Right lobe of liver (tissue), 6 donors: ENCODE data around the gene RAPGEF3. TPM values are rescaled to one million over a fixed set of nuclear protein-coding genes. Genes with fewer than 3 reads are reported as not detected.

Source experiments
- ATAC-seq, 4 donors: fragments of 200-7000 bp; cut with Tn5 transposase; one replicate each; pipeline ENCODE4 v1.9.1; 2020; ENCODE audit warnings: mild to moderate bottlenecking in 4 of 4, moderate library complexity in 4 of 4
- DNase-seq, 3 donors: peaks; one replicate each; pipeline ENCODE4 v3.0.0-alpha.2; 2020
- H3K27ac ChIP-seq, 3 donors: fragments of 200-600 bp; one replicate each; pipeline ENCODE4 v1.8.0; 2022
- H3K27me3 ChIP-seq, 2 donors: fragments of 200-600 bp; one replicate each; pipeline ENCODE4 v1.8.0; 2022
- H3K36me3 ChIP-seq, 4 donors: fragments of 200-600 bp; sonication (generic) in 1 of 4; one replicate each; pipeline versions ENCODE4 v1.5.1 to v1.8.0; 2017 to 2022; ENCODE audit warnings: control low read depth in 1 of 4
- H3K4me1 ChIP-seq, 4 donors: fragments of 200-600 bp; sonication (generic) in 1 of 4; one replicate each; pipeline versions ENCODE4 v1.5.1 to v1.8.0; 2017 to 2022; ENCODE audit warnings: control low read depth in 1 of 4
- H3K4me3 ChIP-seq, 3 donors: fragments of 200-600 bp; one replicate each; pipeline ENCODE4 v1.8.0; 2022
- H3K9me3 ChIP-seq, 4 donors: fragments of 200-600 bp; sonication (generic) in 1 of 4; one replicate each; pipeline versions ENCODE4 v1.5.1 to v1.8.0; 2017 to 2022; ENCODE audit warnings: control low read depth in 1 of 4
- POLR2A ChIP-seq: fragments of 450-650 bp; IDR thresholded peaks from one replicate; pipeline ENCODE4 v1.6.1; 2017; ENCODE audit warnings: antibody characterized with exemption, mild to moderate bottlenecking
- WGBS: methylation state at CpG from one replicate; pipeline ENCODE4 v1.1.6; 2018; ENCODE audit warnings: low coverage, low lambda C conversion rate; ENCODE audit not compliant: insufficient coverage; ENCODE audit errors: missing lambda C conversion rate; 5-methylcytosine and 5-hydroxymethylcytosine counted together
- intact Hi-C, 2 donors: fragments of 100-400 bp; cut with DNase I; formaldehyde crosslinking; loops; one replicate each; pipeline versions ENCODE4 v1.11.2 to v1.14.1; 2022
- total RNA-seq, 6 experiments: library from RNA; depleted of rRNA in 2 of 6; stranded (reverse); fragments of >200 nt in 2 of 6; fragmentation: NEBNext Ultra II Directional in 3 of 6; extraction: Animal tissue kit (Norgen Biotek cat#: 25700) in 3 of 6; gene quantifications; one replicate each; pipeline versions ENCODE4 v1.1.0 to v1.2.4, GENCODE V29; 2016 to 2023
- TF ChIP-seq, protein P1 (sequence below), 4 donors: fragments of 200-600 bp in 3 of 4; fragments of 450-650 bp in 1 of 4; IDR thresholded peaks; one replicate each; pipeline versions ENCODE4 v1.5.1 to v1.8.0; 2016 to 2022; ENCODE audit warnings: antibody characterized with exemption in 4 of 4, mild to moderate bottlenecking in 2 of 4
- donor health status: DM: no; HTN: yes; CAD: no.
- donor health status: DM: no; HTN: no; CAD: no.
- donor health status: DM: no; HTN: no; CAD: no.
- donor health status: DM: no; HTN: yes; CAD: no.
- donor health status: DM: no; HTN: yes; CAD: no.

Gene RAPGEF3
- total RNA-seq, 6 experiments from 2014 or later = 0.81 to 4.6 (median 2.6) TPM

DNA sequence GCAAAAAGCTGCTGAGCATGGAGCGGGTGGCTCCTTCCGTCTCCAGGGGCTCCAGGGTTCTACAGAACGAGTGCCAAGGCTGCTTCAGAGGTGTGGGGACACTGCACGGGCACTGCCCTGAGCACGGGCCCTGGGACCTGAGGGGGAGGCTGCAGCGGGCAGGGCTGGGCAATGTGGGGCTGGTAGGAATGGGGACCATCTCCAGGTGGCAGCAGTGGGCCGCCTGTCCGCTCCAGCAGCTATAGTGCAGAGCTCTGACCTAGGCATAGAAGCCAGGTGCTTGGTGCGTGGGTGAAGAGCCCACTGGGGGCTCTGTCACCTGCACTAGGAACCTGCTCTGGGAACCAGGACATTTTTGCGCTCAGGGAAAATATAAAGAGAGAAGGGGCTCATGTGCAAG, 38.8 kb upstream of the RAPGEF3 start:
- H3K27me3 ChIP-seq = no peaks in the 10 kb centered on the region
- ATAC-seq (peak; percentile 77 to 80 (median 78)), DNase-seq (peak in 2 of 3 donors; percentile 63 to 64)
- WGBS = 52% methylated on average over 4 of the region's 10 CpGs
- no peak overlapping the region for H3K4me3 ChIP-seq
- peaks cover 0 to 6% (median 0%) of the 10 kb centered on the region in 4 donors for H3K4me1 ChIP-seq
- H3K9me3 ChIP-seq = no peaks in the 10 kb centered on the region
- H3K27ac ChIP-seq = no peak overlapping the region
- H3K36me3 ChIP-seq = peaks cover 0 to 6% (median 1%) of the 10 kb centered on the region in 4 donors
- intact Hi-C loops = loop anchor here (5.0 kb wide), 2 partner anchors 40 to 160 kb away; no protein-coding TSS in a partner anchor
- TF ChIP-seq, protein P1, sequence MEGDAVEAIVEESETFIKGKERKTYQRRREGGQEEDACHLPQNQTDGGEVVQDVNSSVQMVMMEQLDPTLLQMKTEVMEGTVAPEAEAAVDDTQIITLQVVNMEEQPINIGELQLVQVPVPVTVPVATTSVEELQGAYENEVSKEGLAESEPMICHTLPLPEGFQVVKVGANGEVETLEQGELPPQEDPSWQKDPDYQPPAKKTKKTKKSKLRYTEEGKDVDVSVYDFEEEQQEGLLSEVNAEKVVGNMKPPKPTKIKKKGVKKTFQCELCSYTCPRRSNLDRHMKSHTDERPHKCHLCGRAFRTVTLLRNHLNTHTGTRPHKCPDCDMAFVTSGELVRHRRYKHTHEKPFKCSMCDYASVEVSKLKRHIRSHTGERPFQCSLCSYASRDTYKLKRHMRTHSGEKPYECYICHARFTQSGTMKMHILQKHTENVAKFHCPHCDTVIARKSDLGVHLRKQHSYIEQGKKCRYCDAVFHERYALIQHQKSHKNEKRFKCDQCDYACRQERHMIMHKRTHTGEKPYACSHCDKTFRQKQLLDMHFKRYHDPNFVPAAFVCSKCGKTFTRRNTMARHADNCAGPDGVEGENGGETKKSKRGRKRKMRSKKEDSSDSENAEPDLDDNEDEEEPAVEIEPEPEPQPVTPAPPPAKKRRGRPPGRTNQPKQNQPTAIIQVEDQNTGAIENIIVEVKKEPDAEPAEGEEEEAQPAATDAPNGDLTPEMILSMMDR (IDR thresholded peaks at IDR 0.05) = peak; percentile 50 to 59 (median 52)
- TF ChIP-seq POLR2A = no peak

DNA sequence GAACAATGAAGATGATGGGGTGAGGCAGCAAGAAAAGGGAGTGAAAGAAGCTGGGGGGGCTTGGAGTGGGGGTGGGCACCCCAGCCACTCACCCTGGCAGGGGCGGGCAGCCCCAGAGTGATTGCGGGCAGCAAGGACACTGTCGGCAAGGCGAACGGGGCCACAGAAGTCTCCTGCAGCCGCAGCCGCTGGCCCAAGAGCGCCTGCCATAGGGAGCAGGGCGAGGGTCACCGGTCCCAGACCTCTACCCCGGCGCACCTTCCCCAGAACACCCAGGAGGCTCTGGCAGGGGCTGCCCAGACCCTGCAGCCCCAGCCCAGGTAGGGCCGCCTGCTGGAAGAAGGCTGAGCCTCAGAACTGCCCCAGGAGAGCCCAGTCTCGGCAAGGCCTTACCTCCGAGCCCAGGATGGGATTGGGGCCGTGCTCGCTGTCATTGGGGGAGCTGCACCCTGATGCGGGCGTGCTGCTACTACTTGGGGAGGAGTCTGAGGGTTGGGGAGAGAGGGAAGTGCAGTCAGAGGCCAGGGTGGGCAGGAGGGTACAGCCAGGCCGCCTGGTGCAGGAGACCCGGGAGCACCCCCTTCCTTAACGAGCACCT, 37.2 kb upstream of the RAPGEF3 start:
- ATAC-seq = no peak
- Histone ChIP-seq H3K27ac (no peak overlapping the region), H3K4me3 (no peak overlapping the region), H3K4me1 (no peaks in the 10 kb centered on the region), H3K27me3 (no peaks in the 10 kb centered on the region), H3K9me3 (no peaks in the 10 kb centered on the region), H3K36me3 (peaks cover 0 to 6% (median 3%) of the 10 kb centered on the region in 4 donors)
- TF ChIP-seq, protein P1 (IDR thresholded peaks at IDR 0.05) = no peak
- TF ChIP-seq POLR2A = no peak
- intact Hi-C loops = loop anchor here (5.0 kb wide), 2 partner anchors 41 to 161 kb away; no protein-coding TSS in a partner anchor
- WGBS = 89% methylated on average over 6 of the region's 22 CpGs
- no peak for DNase-seq

DNA sequence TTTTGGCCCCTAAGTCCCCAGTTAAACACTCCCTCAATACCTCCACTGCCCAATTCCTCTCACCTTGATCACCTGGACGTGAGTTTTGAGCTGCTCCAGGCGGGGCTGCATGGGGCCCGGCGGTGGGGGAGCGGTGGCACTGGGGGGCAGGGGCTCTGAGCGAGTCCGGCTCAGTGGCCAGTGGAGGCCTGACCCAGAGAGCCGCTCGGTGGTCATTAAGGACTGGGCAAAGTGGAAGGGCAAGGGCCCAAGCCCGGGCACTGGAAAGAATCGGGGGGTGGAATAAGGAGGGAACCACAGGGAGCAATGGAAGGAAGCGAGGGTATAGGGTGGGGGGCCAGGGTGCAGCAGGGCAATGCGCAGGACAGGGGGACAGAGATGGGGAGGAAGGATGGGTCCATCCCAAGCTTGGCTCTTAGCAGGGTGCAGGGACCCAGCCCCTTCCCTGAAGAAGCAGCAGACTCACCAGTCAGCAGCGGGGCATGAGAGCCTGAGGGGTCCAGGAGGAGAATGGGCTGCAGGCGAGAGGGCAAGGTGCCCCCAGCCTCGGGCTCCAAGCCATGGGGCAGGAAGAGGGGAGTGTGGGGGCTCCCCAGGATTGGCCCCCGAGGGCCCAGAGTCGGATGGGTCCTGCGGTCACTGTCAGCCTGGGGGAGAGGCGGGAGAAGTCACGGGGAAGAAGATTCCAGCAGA, 36.6 kb upstream of the RAPGEF3 start:
- WGBS = 87% methylated on average over 5 of the region's 21 CpGs
- Histone ChIP-seq H3K27ac (no peak overlapping the region), H3K27me3 (no peaks in the 10 kb centered on the region), H3K4me3 (no peak overlapping the region), H3K36me3 (peaks cover 0 to 6% (median 3%) of the 10 kb centered on the region in 4 donors), H3K4me1 (no peaks in the 10 kb centered on the region), H3K9me3 (no peaks in the 10 kb centered on the region)
- intact Hi-C loops = loop anchor here (5.0 kb wide), 2 partner anchors 42 to 162 kb away; no protein-coding TSS in a partner anchor
- TF ChIP-seq, protein P1 (IDR thresholded peaks at IDR 0.05) = no peak
- no peak for TF ChIP-seq POLR2A
- ATAC-seq (no peak), DNase-seq (no peak)

DNA sequence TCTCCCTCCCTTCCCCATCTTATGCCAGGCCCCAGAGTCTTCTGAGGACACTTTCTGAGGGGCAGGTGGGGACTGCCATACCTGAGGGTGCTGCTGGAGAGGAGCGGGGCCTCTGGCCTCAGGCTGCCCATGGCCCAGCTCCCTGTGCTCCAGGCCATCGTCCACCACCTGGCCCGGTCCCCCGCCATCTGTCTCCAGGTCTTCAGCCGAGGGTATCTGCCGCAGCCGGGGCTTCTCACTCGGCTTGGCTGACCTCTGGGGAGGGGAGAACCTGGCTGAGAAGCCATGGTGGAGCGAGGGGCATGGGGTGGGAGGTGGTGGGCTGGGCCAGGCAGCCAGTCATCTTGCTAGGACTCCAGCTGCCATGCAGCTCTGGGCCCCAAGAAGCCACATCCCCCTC, 36.0 kb upstream of the RAPGEF3 start:
- H3K27ac ChIP-seq = no peak overlapping the region
- no peaks in the 10 kb centered on the region for H3K27me3 ChIP-seq
- DNase-seq (peak in 1 of 3 donors; percentile 19), ATAC-seq (no peak)
- H3K9me3 ChIP-seq = no peaks in the 10 kb centered on the region
- H3K4me3 ChIP-seq = no peak overlapping the region
- WGBS = no CpG with 5 or more reads among the region's 9 CpGs
- H3K4me1 ChIP-seq = no peaks in the 10 kb centered on the region
- TF ChIP-seq, protein P1 (IDR thresholded peaks at IDR 0.05) = no peak
- TF ChIP-seq POLR2A = no peak
- H3K36me3 ChIP-seq = peaks cover 0 to 6% (median 3%) of the 10 kb centered on the region in 4 donors
- intact Hi-C loops = loop anchor here (5.0 kb wide), 2 partner anchors 43 to 163 kb away; no protein-coding TSS in a partner anchor
